H9 (cell line): ENCODE results near the gene NUP107. TPM values are rescaled to one million over a fixed set of nuclear protein-coding genes. Genes with fewer than 3 reads are reported as not detected.

Source experiments
- DNase-seq: peaks from one replicate; pipeline ENCODE4 v3.0.0-alpha.2; 2017
- H2AFZ ChIP-seq: one replicate; pipeline ENCODE4 v1.6.1; 2013; ENCODE audit warnings: mild to moderate bottlenecking, low read length, control low read depth, moderate library complexity
- H2AK5ac ChIP-seq: 2 replicates; pipeline ENCODE4 v1.6.1; 2013; ENCODE audit warnings: low read length, control low read depth, mixed read lengths; ENCODE audit not compliant: insufficient read length
- H2BK120ac ChIP-seq: one replicate; pipeline ENCODE4 v1.6.1; 2013; ENCODE audit warnings: low read depth, mild to moderate bottlenecking, low read length, control low read depth, inconsistent platforms; ENCODE audit not compliant: poor library complexity, severe bottlenecking
- H2BK12ac ChIP-seq: 2 replicates; pipeline ENCODE4 v1.6.1; 2013; ENCODE audit warnings: low read length, control low read depth, mixed read lengths, low read depth; ENCODE audit not compliant: insufficient read length
- H2BK15ac ChIP-seq: 2 replicates; pipeline ENCODE4 v1.6.1; 2013; ENCODE audit warnings: low read depth, low read length, control low read depth
- H2BK20ac ChIP-seq: one replicate; pipeline ENCODE4 v1.6.1; 2013; ENCODE audit warnings: low read depth, mild to moderate bottlenecking, low read length, control low read depth, inconsistent platforms; ENCODE audit not compliant: poor library complexity, severe bottlenecking
- H2BK5ac ChIP-seq: 2 replicates; pipeline ENCODE4 v1.6.1; 2013; ENCODE audit warnings: low read length, control low read depth, mixed read lengths; ENCODE audit not compliant: insufficient read length
- H3K14ac ChIP-seq: 2 replicates; pipeline ENCODE4 v1.6.1; 2013; ENCODE audit warnings: low read length, control low read depth; ENCODE audit not compliant: insufficient read depth
- H3K18ac ChIP-seq: 2 replicates; pipeline ENCODE4 v1.6.1; 2013; ENCODE audit warnings: low read depth, mild to moderate bottlenecking, mixed read lengths, low read length, control low read depth; ENCODE audit not compliant: insufficient read length
- H3K23ac ChIP-seq: 2 replicates; pipeline ENCODE4 v1.6.1; 2013; ENCODE audit warnings: low read length, control low read depth, mixed read lengths, low read depth; ENCODE audit not compliant: insufficient read length
- H3K23me2 ChIP-seq: 2 replicates; pipeline ENCODE4 v1.6.1; 2013; ENCODE audit warnings: low read depth, mild to moderate bottlenecking, mixed read lengths, low read length, control low read depth; ENCODE audit not compliant: insufficient read length, poor library complexity, severe bottlenecking
- H3K27ac ChIP-seq: 2 replicates; pipeline ENCODE4 v1.5.1; 2013; ENCODE audit warnings: low read length, control low read depth, mixed read lengths, low read depth; ENCODE audit not compliant: insufficient read length
- H3K27me3 ChIP-seq: 2 replicates; pipeline ENCODE4 v1.6.1; 2013; ENCODE audit warnings: low read length, control low read depth, inconsistent platforms; ENCODE audit not compliant: insufficient read depth
- H3K4ac ChIP-seq: 2 replicates; pipeline ENCODE4 v1.6.1; 2013; ENCODE audit warnings: low read depth, mild to moderate bottlenecking, control low read depth, inconsistent platforms, low read length, moderate library complexity
- H3K4me1 ChIP-seq: 2 replicates; pipeline ENCODE4 v1.6.1; 2013; ENCODE audit warnings: low read length, control low read depth, inconsistent platforms; ENCODE audit not compliant: insufficient read depth
- H3K4me2 ChIP-seq: 2 replicates; pipeline ENCODE4 v1.6.1; 2013; ENCODE audit warnings: low read length, control low read depth, mixed read lengths; ENCODE audit not compliant: insufficient read length, insufficient read depth
- H3K56ac ChIP-seq: 2 replicates; pipeline ENCODE4 v1.6.1; 2013; ENCODE audit warnings: low read depth, mild to moderate bottlenecking, mixed read lengths, low read length, control low read depth; ENCODE audit not compliant: insufficient read length
- H3K79me1 ChIP-seq: 2 replicates; pipeline ENCODE4 v1.6.1; 2013; ENCODE audit warnings: low read depth, mild to moderate bottlenecking, moderate library complexity, low read length, control low read depth, inconsistent platforms; ENCODE audit not compliant: insufficient read depth, poor library complexity, severe bottlenecking
- H3K79me2 ChIP-seq: 2 replicates; pipeline ENCODE4 v1.6.1; 2013; ENCODE audit warnings: low read length, control low read depth, inconsistent platforms; ENCODE audit not compliant: insufficient read depth
- H3K9ac ChIP-seq: 2 replicates; pipeline ENCODE4 v1.6.1; 2013; ENCODE audit warnings: low read length, control low read depth, mixed read lengths; ENCODE audit not compliant: insufficient read length; ENCODE audit errors: extremely low read depth
- H3K9me3 ChIP-seq: one replicate; pipeline ENCODE4 v1.6.1; 2013; ENCODE audit warnings: low read depth, low read length, inconsistent platforms; ENCODE audit not compliant: control insufficient read depth
- H3T11ph ChIP-seq: one replicate; pipeline ENCODE4 v1.6.1; 2013; ENCODE audit warnings: mild to moderate bottlenecking, low read length, control low read depth, inconsistent platforms
- H4K20me1 ChIP-seq: one replicate; pipeline ENCODE4 v1.6.1; 2013; ENCODE audit not compliant: control insufficient read depth, insufficient read length, insufficient read depth
- H4K5ac ChIP-seq: 2 replicates; pipeline ENCODE4 v1.6.1; 2013; ENCODE audit warnings: low read depth, mild to moderate bottlenecking, mixed read lengths, low read length, control low read depth; ENCODE audit not compliant: insufficient read length
- H4K8ac ChIP-seq: replicated peaks from 2 replicates; pipeline ENCODE4 v1.6.1; 2013; ENCODE audit warnings: low read length, control low read depth, mixed read lengths, low read depth; ENCODE audit not compliant: insufficient read length
- H4K91ac ChIP-seq: 2 replicates; pipeline ENCODE4 v1.6.1; 2013; ENCODE audit warnings: low read depth, mild to moderate bottlenecking, moderate library complexity, mixed read lengths, low read length, control low read depth; ENCODE audit not compliant: insufficient read length
- H3K27ac Mint-ChIP-seq, 3 experiments: 2 replicates in 2 of 3; 3 replicates in 1 of 3; pipeline ENCODE4 v1.8.0; 2020 to 2021; ENCODE audit warnings: mixed read lengths in 3 of 3, mild to moderate bottlenecking in 1 of 3, moderate library complexity in 1 of 3
- H3K27me3 Mint-ChIP-seq: 2 replicates; pipeline ENCODE4 v1.8.0; 2021; ENCODE audit warnings: low read depth, mild to moderate bottlenecking, moderate library complexity, mixed read lengths
- H3K36me3 Mint-ChIP-seq, 3 experiments: 2 replicates in 2 of 3; 3 replicates in 1 of 3; pipeline ENCODE4 v1.8.0; 2020 to 2021; ENCODE audit warnings: low read depth in 3 of 3, mixed read lengths in 3 of 3; ENCODE audit not compliant: insufficient read depth in 1 of 3
- H3K4me1 Mint-ChIP-seq, 2 experiments: 2 replicates each; pipeline ENCODE4 v1.8.0; 2020; ENCODE audit warnings: mixed read lengths in 2 of 2
- H3K4me3 Mint-ChIP-seq, 2 experiments: 2 replicates in 1 of 2; 3 replicates in 1 of 2; pipeline ENCODE4 v1.8.0; 2020 to 2021; ENCODE audit warnings: mild to moderate bottlenecking in 2 of 2, mixed read lengths in 2 of 2, moderate library complexity in 1 of 2
- H3K9me3 Mint-ChIP-seq, 2 experiments: 2 replicates in 1 of 2; 3 replicates in 1 of 2; pipeline ENCODE4 v1.8.0; 2020; ENCODE audit warnings: mild to moderate bottlenecking in 2 of 2, mixed read lengths in 2 of 2, moderate library complexity in 1 of 2
- WGBS: extraction: QIAGEN DNeasy Blood & Tissue Kit; methylation state at CpG from one replicate; pipeline ENCODE4 v1.1.7; 2013; ENCODE audit warnings: missing lambda C conversion rate, low lambda C conversion rate, mixed read lengths; ENCODE audit not compliant: insufficient read length; ENCODE audit errors: extremely low coverage; 5-methylcytosine and 5-hydroxymethylcytosine counted together
- total RNA-seq: library from RNA; stranded (reverse); gene quantifications from 2 replicates; pipeline ENCODE4 v1.2.1, GENCODE V29; 2021
- TF ChIP-seq, protein P1 (sequence below): fragments of 200-600 bp; sonication (generic); conservative IDR thresholded peaks from 3 replicates; pipeline ENCODE4 v1.8.0; 2021; ENCODE audit warnings: antibody characterized with exemption, mild to moderate bottlenecking

The NUP107 gene
- total RNA-seq, 1 experiment from 2014 or later, result 147 TPM

GRCh38 chr12:68745904-68746571 lies 59.3 kb downstream of the NUP107 start, which contains the start of gene SLC35E3:
Gene SLC35E3 (plus strand): TSS chr12:68746176. CDS start chr12:68746378, 202 bp downstream.
- Mint-ChIP-seq H3K4me1 (peaks cover 12 to 17% of the 10 kb centered on the region in 2 experiments), H3K36me3 (peaks cover 0 to 30% (median 26%) of the 10 kb centered on the region in 3 experiments; a peak in 6 of 7 replicates), H3K4me3 (peak within 1 kb of the TSS; percentile 96 to 99), H3K27me3 (no peaks in the 10 kb centered on the region), H3K27ac (peak within 1 kb of the TSS; percentile 96 to 97 (median 96)), H3K9me3 (no peaks in the 10 kb centered on the region)
- H2AK5ac ChIP-seq, result no peak within 1 kb of the TSS
- no peak within 1 kb of the TSS for H3K27ac ChIP-seq
- peak within 1 kb of the TSS; percentile 88 for H3K4me2 ChIP-seq
- H2BK12ac ChIP-seq, result no peak within 1 kb of the TSS
- H4K5ac ChIP-seq, result no peak within 1 kb of the TSS
- no peak within 1 kb of the TSS for H2BK20ac ChIP-seq
- peak within 1 kb of the TSS; percentile 83 for H3K14ac ChIP-seq
- no peak within 1 kb of the TSS for H4K8ac ChIP-seq
- TF ChIP-seq, protein P1, sequence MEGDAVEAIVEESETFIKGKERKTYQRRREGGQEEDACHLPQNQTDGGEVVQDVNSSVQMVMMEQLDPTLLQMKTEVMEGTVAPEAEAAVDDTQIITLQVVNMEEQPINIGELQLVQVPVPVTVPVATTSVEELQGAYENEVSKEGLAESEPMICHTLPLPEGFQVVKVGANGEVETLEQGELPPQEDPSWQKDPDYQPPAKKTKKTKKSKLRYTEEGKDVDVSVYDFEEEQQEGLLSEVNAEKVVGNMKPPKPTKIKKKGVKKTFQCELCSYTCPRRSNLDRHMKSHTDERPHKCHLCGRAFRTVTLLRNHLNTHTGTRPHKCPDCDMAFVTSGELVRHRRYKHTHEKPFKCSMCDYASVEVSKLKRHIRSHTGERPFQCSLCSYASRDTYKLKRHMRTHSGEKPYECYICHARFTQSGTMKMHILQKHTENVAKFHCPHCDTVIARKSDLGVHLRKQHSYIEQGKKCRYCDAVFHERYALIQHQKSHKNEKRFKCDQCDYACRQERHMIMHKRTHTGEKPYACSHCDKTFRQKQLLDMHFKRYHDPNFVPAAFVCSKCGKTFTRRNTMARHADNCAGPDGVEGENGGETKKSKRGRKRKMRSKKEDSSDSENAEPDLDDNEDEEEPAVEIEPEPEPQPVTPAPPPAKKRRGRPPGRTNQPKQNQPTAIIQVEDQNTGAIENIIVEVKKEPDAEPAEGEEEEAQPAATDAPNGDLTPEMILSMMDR, result no peak
- peak; percentile 97 for DNase-seq
- H2AFZ ChIP-seq, result no peak within 1 kb of the TSS
- WGBS, result no CpG with 5 or more reads among the region's 52 CpGs
- H3K79me1 ChIP-seq, result no peaks in the 10 kb centered on the region
- peak within 1 kb of the TSS; percentile 86 for H3K9ac ChIP-seq
- H3K4ac ChIP-seq, result no peak within 1 kb of the TSS
- H3K4me1 ChIP-seq, result no peaks in the 10 kb centered on the region
- no peak within 1 kb of the TSS for H2BK5ac ChIP-seq
- H3K9me3 ChIP-seq, result no peaks in the 10 kb centered on the region
- H3K18ac ChIP-seq, result no peak within 1 kb of the TSS
- no peak within 1 kb of the TSS for H3T11ph ChIP-seq
- no peak within 1 kb of the TSS for H2BK120ac ChIP-seq
- no peak within 1 kb of the TSS for H3K23ac ChIP-seq
- peaks cover 6% of the 10 kb centered on the region for H3K23me2 ChIP-seq
- H4K20me1 ChIP-seq, result no peaks in the 10 kb centered on the region
- no peak within 1 kb of the TSS for H3K56ac ChIP-seq
- H3K79me2 ChIP-seq, result no peaks in the 10 kb centered on the region
- H4K91ac ChIP-seq, result no peak within 1 kb of the TSS
- no peak within 1 kb of the TSS for H2BK15ac ChIP-seq
- H3K27me3 ChIP-seq, result no peaks in the 10 kb centered on the region
